Stimulated activated CD4-positive, alpha-beta T cell treated with anti-CD3 and anti-CD28 coated beads, Interleukin-4, amount 100 ng/mL, for 48 hours (primary cell): Measurements from ENCODE around the gene CDCP2.

Source experiments
- DNase-seq, 2 donors: peaks; one replicate each; pipeline ENCODE4 v3.0.0-alpha.2; 2020; ENCODE audit warnings: low read depth in 2 of 2

The CDCP2 gene

DNA sequence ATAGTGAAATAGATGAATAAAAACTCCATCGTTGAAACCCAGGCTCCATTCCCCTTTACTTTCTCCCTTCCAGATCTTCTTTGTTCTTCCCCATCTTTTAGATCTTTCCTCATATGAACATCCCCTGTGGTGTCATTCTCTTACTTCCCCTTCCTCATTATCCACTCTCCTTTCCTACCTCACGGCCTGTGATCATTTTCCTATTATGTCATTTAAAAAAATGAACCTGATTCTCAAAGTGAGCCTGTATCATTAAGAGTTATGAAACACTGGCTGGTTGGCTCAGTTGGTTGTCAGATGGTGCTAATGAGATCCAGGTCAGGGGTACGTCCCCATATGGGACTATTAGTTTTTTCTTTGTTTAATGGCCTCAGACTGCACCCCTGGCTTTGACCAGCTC lies 61.1 kb downstream of the CDCP2 start:
- no peak for DNase-seq

DNA sequence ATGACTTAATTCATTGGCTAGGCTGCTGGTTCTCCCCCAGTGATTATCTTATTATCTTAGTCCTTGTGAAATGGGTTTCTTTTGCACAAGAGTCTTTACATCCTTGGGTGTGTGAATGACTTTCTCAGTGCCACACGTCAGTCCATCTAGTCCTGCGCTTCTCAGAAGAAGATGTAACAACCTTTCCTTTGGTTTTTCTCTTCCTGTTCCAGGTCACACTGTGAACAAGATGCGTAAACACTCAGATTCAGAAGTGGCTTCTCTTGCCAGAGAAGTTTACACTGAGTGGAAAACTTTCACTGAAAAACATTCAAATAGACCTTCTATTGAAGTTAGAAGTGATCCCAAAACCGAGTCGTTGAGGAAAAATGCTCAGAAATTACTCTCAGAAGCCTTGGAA lies 64.4 kb downstream of the CDCP2 start:
- no peak for DNase-seq

DNA sequence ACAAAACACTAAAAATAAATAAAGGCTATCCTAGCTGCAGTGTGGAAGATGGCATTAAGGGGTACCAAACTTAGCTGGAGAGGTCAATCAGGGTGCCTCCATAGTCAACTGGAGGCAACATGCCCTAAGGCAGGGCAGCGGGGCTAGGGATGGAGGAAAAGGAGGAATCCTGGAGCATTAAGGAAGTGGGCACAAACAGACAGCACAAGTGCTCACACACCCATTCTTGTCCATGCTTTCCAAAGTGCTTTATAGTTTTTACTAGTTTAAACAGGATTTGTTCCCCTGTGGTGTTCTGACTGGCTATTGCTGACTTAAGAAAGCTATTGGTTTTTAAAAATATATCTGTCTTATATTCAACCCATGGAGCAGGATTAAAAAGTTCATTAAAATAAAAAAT lies 66.0 kb downstream of the CDCP2 start:
- no peak for DNase-seq

DNA sequence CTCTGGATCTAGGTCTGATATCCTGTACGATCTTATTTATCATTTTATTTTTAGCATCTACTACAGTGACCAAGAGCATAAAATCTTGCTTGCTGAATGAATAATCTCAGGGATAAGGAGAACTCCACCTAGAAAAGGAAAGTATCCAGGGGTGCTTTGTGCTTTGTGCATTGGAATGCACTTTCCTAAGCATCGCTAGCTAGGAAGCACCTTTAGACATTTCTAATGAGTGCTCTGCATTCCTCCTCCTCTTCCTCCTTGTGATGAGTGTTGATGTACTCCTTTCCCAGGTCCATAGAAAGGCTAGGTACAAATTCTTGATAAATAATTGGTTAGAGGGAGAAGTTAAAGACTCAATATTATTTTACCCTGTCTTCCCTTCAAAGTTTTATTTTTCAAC lies 68.0 kb downstream of the CDCP2 start:
- no peak for DNase-seq
